Activated CD4-positive, alpha-beta T cell treated with anti-CD3 and anti-CD28 coated beads, Interleukin-2, Interleukin-4, amounts not matched to agents 100 ng/mL and 50 ng/mL, durations not matched to agents 16 hours and 8 hours (primary cell): ENCODE data around the gene THRB.

ENCODE experiments used
- DNase-seq: peaks from one replicate; pipeline ENCODE4 v3.0.0-alpha.2; 2020; ENCODE audit warnings: low spot score

The THRB gene

DNA sequence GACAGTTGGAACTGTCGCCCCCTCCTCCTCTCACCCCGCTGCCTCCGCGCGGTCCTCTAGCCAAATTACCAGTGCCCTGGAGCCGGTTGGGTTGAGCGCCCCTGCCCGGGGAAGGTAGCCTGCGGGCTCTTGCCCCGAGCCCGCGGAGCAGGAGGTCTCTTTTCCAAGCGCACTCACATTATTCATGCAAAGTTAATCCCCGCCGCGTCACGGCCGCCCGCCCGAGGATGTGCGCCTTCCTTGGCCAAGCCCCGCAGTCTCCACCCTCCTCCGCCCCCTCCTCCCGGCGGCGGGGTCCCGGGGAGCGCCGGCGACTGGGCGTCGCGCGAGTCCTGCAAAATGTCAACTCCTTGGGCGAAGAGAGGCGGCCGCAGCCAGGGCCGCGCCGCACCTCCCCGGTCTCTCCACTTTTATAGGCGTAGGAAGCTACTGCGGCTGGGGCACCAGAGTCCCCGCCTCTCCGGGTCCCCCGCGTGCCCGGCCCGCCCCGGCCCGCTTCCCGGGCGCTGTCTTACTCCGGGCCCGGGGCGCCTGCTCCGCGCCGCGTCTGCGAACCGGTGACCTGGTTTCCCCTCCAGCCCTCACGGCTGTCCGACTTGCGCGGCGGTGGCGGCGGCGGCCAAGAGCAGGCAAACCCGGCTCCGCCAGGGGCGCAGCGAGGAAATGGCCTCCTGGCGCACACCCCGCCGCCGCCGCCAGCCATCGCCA is at the start of gene THRB:
THRB (minus strand) TSS at position 233 of the 708 bp plus-strand sequence.
- no peak for DNase-seq

DNA sequence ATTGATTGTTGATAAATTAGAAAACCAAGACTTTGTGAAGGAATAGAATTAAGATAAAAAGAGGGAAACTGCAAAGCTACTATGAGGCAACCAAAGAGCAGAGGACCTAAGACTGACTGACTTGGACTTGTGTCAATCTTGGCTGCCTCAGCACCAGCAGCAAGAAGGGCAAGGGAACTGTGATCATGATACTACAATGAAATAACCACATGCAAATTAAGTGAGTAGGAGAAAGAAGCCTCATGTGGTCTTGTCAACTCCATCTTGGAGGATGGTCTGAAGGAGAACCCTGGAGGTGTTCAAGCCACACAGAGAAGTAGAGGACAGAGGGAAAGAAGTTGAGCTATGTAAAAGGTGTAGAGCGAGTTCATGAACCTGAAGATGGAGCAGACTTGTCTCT is 47.3 kb upstream of the THRB start:
- DNase-seq, result no peak

DNA sequence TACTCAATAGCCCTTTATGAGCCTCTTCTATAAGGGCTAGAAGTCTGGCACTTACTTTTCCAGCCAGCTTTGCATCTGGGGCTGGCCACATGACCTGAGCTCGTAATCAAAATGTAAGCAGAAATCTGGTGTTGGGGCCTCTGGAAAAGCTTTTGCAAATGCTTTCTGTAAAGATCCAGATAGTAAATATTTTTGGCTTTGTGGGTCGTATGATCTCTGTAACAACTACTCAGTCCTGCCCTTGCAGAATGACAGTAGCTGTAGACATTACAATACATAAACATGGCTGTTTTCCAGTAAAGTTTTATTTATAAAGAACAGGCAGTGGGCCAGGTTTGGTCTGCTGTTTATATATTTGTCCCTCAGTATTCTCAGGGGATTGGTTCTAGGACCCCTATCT is 46.2 kb upstream of the THRB start:
- DNase-seq, result no peak

DNA sequence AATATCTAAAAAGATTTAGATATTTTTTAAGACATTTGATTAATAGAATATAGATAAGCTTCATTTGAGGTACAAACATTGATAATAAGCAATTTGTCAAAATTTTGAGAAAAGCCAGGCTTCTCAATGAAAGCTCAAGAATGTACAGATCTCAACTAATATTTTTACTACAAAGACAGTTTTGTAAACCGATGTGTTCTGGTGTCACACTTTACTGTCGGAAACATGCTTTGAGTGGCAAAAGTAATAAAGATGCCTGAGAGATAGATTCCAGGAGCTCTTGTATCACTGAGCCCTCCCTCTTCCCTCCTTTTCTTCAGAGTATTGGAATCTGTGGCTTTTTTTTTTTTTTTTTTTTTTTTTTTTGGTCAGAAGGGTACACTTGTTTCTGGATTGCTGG is 45.0 kb upstream of the THRB start:
- no peak for DNase-seq

DNA sequence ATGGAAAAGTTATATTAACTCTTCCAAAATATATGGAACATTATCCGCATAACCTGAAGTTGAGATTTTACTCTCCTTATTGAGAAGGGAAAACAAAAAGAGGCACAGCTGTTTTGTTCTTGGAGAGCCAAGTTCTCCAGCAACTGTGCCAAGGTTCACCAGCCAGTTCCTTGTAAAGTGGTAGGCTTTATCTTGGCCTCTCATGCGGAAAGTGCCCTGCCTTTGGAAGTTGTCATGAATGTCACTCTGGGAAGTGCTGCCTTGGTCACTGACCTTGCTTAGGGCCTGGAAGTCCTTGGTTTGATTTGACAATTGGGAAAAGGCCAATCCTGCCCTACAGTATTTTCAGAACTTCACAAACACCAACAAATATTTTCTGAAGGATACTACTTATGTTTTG is 44.2 kb upstream of the THRB start:
- no peak for DNase-seq

DNA sequence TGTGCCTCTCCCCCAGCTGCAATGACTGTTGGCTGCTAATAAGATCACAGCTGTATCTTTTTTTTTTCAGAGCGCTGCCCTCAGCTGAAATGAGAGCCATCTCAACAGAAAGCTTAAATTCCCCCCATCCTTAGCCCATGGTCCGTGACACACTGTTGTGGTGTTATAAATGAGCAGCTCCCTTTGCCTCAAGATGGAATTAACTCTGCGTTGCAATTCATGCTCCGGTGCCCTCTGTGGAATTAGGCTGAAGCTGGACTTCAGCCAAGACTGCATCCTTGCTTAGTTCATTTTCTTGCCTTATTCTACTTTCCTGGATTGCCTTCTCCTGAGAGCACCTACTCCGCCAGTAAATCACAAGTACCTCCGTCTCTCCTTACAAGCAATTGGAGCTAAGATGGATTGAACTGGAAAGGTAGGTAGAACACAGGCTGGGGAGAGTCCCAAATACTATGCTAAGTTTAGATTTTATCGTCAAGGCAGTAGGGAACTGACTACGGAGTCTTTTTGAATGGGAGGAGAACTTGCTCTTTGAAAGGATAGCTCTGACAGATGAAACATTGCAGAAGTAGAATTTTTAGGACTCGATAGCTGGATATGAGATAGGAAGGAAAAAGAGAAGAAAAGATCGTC is 39.0 kb upstream of the THRB start:
- DNase-seq, result no peak

DNA sequence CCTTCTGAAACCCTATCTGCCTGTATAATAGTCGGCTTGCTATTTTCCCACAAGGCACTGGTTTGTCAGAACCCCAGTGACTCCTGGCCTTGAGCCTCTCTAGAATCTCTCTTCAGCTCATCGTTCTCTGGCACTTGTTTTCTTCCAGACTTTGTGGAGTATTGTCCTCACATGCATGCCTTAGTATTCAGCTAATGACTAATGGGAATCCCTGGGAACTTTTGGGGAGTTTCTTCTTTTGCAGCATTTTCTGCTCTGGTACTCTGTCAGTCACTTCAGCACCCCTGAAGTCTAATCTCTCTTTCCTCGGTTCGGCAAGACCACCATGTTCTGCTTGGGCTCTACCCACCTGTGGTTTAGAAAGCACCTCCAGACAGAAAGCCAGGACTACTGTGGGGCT is 35.8 kb upstream of the THRB start:
- no peak for DNase-seq

DNA sequence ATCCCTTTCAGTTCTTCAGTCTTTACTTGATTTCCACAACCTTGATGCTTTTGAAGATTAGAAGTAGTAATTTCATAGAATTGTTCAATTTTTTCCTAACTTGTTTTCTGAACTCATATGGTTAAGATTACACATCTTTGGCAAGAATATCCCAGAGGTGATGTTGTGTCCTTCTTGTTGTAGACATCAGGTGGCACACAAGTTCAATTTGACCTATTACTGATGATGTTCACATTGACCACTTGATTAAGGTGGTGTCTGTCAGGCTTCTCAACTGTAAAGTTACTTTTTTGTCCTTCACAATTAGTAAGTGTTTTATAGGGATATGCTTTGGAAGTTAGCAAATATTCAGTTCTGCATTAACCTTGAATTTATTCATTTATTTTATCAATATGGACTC is 34.6 kb upstream of the THRB start:
- DNase-seq, result no peak

DNA sequence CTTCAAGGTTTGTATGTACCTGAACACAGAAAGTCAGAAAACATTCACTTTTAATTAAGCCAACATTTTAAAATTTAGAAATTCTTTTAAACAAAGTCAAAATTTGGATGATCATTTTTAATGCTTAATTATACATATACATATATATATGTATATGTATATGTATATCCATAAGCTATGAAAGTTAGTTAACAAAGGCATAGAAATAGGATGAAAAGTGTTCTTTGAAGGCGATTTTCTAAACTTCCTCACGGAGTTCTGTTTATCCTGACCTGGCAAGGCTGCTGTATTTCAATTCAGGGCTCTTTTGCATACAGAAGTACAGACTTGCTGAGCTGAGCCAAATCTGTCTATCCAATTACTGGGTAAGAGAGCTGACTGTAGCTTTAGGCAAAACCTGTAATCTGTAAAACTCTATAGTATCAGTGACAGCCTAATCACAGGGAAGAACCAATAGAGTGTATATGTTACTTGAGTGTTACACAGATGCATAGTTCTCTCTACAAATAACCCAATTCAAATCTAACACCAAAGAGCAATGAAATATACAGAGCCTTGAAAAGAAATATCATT is 32.1 kb upstream of the THRB start:
- DNase-seq, result no peak

DNA sequence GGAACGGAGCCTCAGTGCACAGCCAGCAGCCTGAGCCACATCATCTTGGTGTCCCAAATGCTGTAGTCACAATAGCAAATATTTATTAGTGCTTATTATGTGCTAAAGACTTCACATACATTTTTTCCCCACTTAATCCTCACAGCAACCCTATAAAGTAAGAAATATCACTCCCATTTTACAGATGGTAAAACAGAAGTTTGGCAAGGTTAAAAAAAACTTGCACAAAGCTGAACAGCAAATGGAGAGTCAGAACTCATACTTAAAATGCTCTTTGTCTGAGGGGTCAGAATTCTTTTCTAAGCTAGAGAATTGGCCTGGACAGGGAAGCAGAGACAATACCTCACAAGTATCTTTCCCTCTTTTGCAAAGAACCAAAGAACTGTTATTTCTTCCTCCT is 30.9 kb upstream of the THRB start:
- DNase-seq, result no peak

DNA sequence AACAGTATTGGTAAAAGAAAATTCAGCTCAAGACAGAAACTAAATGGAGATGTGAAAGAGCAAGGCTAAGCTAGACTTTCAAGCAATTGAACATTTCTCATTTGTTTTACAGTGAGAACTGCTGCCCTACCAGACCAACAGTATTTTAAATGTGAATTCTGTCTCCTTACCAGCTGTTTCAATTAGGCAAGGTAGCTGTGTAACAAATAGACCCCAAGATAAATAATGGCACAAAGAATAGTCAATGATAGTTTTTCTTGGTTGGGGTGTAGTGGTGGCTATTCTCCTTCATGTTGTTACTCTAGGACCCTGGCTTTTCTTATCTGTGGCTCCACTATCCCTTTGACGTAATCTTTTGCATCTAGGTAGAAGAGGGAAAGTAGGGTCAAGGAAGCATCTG is 30.4 kb upstream of the THRB start:
- no peak for DNase-seq

DNA sequence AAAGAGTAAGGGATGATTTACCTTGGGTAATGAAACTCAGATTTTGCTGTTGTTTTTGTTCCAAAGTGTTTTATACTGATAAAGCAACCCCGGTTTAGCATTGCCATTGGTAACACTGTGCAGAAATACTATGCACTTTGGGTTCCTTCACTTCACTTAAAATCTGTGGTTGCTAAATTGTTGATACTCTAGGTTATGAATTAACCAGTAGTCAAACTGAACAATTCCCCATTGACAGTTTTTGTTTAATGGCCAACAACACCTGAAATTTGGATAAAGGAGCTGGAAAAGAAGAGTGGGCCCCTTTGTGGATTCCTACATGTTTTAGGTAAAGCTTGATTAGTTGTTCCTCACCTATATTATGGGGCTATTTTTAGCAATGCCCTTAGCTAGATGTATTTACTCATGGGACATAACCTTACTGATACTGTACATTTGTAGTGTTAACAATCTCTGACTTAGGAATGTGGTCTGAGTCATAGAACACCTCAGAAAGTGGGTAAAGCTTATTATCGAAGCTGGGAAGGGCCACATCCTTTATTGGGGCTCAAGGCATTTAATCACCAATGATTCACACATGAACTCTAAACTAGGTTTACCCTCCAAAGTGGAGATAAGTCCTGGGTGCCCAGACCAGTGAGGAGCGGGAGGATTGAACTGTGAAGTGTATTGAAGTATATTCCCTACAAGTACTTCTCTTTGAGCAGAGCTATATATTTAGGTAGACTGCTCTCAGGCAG is 29.5 kb upstream of the THRB start:
- DNase-seq, result no peak

DNA sequence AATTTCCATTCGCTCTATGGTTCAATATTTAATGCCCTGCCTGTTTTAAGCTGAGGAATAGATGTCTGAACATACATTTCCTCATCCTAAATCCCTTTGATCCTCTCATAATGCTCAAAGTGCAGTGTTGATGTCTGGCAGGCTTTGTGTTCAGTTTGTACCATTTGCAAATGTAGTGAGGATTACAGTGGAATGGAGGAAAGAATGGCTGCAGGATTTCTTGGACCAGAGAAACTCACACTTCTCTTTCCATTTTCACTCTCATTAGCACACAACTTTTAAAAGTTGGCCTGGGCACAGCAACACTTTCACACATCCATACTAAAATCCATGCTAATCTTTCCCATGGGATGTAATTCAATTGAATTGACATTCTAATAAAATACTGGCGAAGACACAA is 28.6 kb upstream of the THRB start:
- DNase-seq, result no peak

DNA sequence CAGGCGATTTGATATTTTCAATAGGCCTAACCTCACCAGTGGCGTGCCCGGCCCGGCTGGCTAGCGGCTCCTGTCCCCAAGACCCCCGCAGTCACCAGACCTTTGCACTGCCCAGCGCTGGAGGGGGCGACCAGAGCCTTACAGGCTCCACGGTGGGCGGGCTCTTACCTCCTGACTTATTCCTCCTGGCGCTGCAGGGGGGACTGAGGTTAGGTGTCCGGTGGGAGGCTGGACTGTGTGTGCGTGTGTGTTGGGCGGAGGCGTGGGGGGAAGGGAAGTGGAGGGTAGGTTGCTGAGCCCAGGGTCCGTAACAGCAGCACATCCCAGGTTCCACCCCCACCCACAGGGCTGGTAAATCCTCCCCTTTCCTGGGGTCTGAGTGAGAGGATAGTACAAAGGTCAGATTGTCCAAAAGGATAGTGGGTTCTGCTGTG is 27.5 kb upstream of the THRB start:
- no peak for DNase-seq

DNA sequence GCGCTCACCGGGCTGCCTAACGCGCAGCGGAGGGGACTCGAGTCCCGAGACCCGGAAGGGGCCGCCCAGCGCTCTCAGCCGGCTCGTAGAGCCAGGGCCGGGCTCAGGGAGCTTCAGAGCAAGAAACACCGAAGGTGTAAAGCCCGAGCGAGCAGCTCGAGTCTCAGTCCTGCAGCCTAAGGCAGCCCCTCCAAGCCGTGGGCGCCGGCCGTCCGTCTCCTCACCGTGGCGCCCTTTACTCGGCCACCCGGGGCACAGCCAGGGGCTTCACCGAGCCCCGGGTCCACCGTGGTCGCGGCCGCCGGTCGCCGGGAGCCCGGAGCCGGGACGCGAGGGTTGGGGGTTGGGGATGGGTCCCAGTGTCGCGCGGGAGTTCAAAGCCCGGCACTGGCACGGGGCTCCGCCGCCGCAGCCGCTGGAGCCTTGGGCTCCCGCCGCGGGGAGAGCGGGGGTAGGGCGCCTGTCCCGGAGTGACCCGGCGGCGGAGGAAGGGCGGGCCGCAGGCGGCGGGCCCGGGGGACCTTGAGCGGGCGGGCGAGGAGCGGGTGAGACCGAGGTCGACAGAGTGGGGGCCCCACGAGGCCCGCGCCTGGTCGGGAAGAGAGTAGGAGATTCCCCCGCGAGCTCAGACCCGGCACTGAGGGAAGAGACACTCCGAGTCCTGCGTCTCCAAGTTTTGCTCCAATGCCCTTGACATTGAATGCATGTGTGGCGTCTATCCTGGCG is 26.9 kb upstream of the THRB start:
- DNase-seq, result no peak

DNA sequence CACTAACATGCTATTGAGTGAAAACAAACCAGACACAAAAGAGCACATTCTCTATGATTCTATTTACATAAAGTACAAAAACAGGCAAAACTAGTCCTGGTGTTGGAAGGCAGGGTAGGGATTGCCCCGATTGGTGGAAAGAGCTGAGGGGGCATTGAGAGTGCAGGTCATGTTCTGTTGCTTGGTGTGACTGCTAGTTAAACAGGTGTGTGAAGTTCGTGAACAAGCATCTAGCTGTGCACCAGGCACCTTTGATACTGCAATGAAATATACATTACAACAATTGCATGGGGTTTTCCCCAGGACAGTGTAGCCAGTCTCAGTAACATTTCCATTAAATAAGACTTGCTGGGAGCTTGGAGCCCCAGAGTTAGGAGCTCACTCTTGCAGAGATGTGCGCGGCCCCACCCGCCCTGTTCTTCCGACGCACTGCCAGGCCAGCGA is 26.3 kb upstream of the THRB start:
- DNase-seq, result no peak

DNA sequence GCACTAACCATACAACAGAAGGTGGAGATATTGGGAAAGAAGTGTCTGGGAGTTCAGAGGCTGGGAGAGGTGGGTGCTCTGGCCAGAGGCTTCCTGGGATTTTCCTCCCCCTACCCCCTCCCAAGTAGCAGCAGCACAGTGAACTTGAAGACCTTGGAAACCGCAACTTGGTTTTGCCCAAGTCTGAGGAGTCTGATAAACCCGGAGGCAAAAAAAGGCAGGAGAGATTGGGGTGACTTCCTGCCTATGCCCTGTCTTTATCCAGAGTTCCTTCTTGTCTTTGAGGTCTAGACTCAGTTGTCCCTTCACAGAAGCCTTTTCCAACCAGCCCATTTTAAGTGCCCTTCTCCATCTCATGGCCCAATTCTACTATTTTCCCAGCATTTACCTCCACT is 25.4 kb upstream of the THRB start:
- DNase-seq, result no peak

DNA sequence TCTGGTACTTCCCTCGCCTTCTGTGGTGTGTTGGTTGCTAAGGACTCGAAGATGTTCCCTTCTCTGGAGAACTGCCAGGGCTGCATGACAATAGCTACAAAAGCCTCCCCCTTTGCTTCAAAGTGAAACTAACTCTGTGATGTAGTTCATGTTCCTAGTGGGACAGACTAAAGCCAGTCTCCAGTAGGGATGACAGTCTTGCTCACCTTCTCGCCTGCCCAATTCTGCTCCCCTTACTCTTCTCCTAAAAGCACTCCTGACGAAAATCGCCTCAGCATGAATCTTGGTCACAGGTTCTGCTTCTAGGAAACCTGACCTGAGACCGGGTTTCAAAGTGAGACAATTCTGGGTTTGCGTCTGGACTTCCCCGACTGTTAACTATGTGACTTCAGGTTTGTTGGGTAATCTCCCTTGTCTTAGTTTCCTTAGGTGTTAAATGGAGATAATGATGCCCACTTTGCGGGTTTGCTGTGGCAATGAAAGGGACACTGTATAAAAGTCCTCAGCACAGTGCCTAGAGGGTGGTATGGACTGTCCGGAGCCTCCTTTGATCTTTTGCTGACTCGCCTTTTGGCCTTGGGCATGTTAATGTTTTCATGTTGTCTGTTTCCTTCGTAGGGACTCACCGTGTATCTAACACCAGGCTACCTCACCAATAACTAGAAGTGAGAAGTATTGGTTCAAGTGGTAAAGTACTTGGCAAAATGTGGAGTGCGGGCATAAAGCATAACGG is 24.9 kb upstream of the THRB start:
- DNase-seq, result no peak

DNA sequence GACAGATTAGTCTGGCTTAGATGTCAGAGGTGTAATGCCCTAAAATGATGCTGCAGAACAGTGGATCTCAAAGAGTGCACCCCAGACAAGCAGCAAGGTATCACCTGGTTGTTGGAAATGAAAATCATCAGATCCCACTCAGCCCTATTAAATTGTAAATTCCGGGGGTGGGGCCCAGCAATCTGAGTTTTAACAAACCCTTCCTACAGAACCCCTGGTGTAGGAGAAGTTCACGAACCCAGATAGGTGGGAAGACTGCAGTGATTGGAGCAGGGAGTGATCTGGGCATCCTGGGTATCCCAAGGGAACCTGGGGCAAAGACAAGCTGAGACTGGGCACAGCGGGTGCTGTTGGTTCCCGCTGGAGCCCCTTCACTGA is 24.3 kb upstream of the THRB start:
- no peak for DNase-seq

DNA sequence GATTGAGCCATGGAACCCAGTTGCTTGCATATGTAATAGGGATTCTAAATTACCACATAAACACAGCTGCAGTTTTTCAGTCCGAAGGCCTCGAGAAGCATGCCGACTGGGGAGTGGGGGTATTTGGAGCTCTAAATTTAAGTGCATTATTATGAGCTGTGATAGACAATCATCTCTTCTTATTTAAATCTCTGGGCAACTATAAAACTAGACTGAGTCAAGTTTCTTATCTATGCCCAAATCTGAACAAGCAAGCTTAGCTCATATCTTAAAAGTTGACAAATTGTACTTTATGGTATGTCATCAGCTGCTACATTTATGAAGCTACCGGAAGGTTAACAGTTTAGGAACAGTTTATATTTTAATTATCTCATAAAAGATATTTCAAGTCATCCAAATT is 19.5 kb upstream of the THRB start:
- DNase-seq, result no peak

DNA sequence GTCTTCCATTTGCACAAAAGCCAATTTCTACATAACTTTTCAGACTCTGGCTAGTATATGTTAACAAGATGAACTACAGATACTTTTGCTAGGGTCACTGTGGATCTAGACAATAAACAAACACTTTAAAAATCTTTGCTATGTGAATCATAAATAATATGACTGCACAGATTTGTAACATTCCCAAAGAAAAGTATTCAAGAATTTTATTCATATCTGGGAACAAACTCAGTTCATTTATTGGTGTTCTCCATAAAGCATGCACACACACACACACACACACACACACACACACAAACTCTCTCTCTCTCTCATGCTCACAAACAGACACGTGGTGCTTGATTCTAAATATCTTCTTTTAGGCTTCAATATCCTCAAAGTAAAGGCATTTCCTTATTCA is 18.8 kb upstream of the THRB start:
- no peak for DNase-seq
